Heart left ventricle (tissue), 13 donors: ENCODE measurements around the gene ACSS3.
"Not testable (repeated sequence)": the region's sequence is repeated elsewhere in the genome, so short reads cannot be mapped to it uniquely, and the experiment has no call there.

Experiments used
- CTCF ChIP-seq, 12 donors: fragments of 200-600 bp; sonication (generic) in 4 of 12; IDR thresholded peaks; one replicate each; pipeline versions ENCODE4 v1.5.0 to v1.8.0; 2018 to 2022; ENCODE audit warnings: antibody characterized with exemption in 12 of 12, mild to moderate bottlenecking in 5 of 12
- POLR2A ChIP-seq, 2 donors: fragments of 450-650 bp; IDR thresholded peaks; one replicate each; pipeline ENCODE4 v1.6.1; 2017; ENCODE audit warnings: antibody characterized with exemption in 2 of 2, mild to moderate bottlenecking in 2 of 2, moderate library complexity in 2 of 2
- donor health status: ischemic (EF 13 %, LVEDD 7.1; RV severe dilation, severe dysfunction).
- donor health status: DM: no; HTN: yes; CAD: no.
- donor health status: DM: no; HTN: no; CAD: no.
- donor health status: ischemic (EF 25% LVEDD 6.9; RV normal size, moderate dysfunction).
- donor health status: ischemic (EF 25% LVEDD 5.7; RV mildly dilated, moderate dysfunction).
- donor health status: ischemic (EF 35%, LVEDD 5.7; RV mildly dilated, moderate dysfunction).
- donor health status: nonischemic (EF 11% LVEDD 7.7; RV severe dilation, severe dysfunction).
- donor health status: DM: yes; HTN: yes; CAD: no.
- donor health status: PGD.
- donor health status: ischemic (EF 29% LVEDD 5.4; RV normal size, mild dysfunction).
- donor health status: nonischemic (EF 23%, LVEDD 6.1; RV moderate dilation, normal function).

DNA sequence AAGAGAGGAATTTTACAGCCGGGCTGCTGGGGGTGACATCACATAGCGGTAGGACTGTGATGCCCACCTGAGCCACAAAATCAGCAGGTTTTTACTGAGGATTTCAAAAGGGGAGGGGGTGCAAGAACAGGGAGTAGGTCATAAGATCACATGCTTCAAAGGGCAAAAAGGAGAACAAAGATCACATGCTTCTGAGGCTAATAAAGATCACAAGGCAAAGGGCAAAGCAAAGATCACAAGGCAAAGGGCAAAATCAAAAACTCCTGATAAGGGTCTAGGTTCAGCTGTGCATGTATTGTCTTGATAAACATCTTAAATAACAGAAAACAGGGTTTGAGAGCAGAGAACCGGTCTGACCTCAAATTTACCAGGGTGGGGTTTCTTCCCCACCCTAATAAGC lies 41.2 kb downstream of the ACSS3 start:
- not testable (repeated sequence) for TF ChIP-seq CTCF, POLR2A (IDR thresholded peaks at IDR 0.05)
